Measurements from ENCODE around the gene LNX1.
A peak's percentile ranks its signal among the peaks of the same experiment; 100 is the strongest.

Gene LNX1

DNA sequence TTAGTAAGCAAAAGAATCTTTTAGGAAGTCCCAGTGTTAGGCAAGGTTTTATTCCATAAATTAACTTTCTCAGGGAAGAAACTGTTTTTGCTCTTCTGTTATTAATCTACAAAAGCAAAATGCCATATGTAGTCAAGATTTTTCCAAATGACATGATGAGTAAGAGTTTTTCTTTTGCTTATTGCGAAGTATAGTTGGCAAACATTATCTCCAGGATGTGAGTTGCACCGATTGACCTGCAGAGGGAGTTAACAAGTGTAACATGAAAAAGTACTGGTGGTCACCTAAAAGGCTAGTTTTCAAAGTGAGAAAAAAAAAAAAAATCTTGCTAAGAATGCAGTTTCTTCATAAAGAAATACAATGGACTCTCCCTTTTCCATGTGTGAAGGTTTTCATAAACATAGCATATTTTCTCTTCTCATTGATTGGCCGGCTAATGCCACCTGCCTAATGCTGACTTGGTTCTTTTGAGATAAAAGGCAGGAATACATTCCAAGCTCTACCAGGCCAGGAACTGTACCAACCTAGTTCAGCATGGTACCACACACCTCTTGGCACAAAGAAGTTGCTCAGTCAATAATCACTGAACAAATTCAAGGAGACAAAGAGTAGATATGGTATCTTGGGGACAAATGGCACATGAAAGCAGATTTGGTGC, 100.2 kb downstream of the LNX1 start:
- H3K9ac ChIP-seq (ENCODE audit: low read length) = no peak overlapping the region
- H3K4ac ChIP-seq (ENCODE audit: low read depth, low read length) = no peak overlapping the region
- H3K27ac ChIP-seq (ENCODE audit: low read depth, low read length) = no peak overlapping the region
- no peak overlapping the region for H4K8ac ChIP-seq (ENCODE audit: low read depth, low read length)
- no peak overlapping the region for H2BK5ac ChIP-seq (ENCODE audit: low read depth, low read length, poor library complexity)
- H4K12ac ChIP-seq (ENCODE audit: low read depth, low read length) = no peak overlapping the region
- H2BK120ac ChIP-seq (ENCODE audit: insufficient read depth, low read length, poor library complexity) = no peak overlapping the region
- WGBS (ENCODE audit: extremely low coverage, insufficient coverage, insufficient read length) = no CpG with 5 or more reads among the region's 3 CpGs
- no peak overlapping the region for H3K23ac ChIP-seq (ENCODE audit: low read length)
- no peaks in the 10 kb centered on the region for H3K79me1 ChIP-seq (ENCODE audit: low read length)
- DNase-seq = peak; percentile 37 to 82
- H3K27me3 ChIP-seq (ENCODE audit: insufficient read depth, low read length) = no peaks in the 10 kb centered on the region
- H2AK5ac ChIP-seq (ENCODE audit: low read length) = no peak overlapping the region
- no peaks in the 10 kb centered on the region for H3K79me2 ChIP-seq (ENCODE audit: control insufficient read depth, insufficient read depth, low read length, poor library complexity)
- peaks cover 0 to 3% of the 10 kb centered on the region in 2 experiments for H3K36me3 ChIP-seq (ENCODE audit: control insufficient read depth in 1 of 2, insufficient read depth in 2 of 2, low read length in 2 of 2)
- no peak overlapping the region for H2AFZ ChIP-seq (ENCODE audit: insufficient read depth, low read length, poor library complexity)
- no peak overlapping the region for H2BK12ac ChIP-seq (ENCODE audit: low read length)
- no peak overlapping the region for H4K91ac ChIP-seq (ENCODE audit: low read depth, low read length)
- H3K4me1 ChIP-seq (ENCODE audit: control insufficient read depth in 1 of 2, insufficient read depth in 2 of 2, low read length in 2 of 2) = no peaks in the 10 kb centered on the region
- H3K9me3 ChIP-seq (ENCODE audit: insufficient read depth, low read depth, low read length) = no peaks in the 10 kb centered on the region
- H3K4me3 ChIP-seq (ENCODE audit: low read depth, low read length) = no peak overlapping the region
- H3K14ac ChIP-seq (ENCODE audit: low read length) = no peak overlapping the region
- no peak overlapping the region for H3K4me2 ChIP-seq (ENCODE audit: low read length)
- no peak overlapping the region for H3K18ac ChIP-seq (ENCODE audit: low read length)

GRCh38 chr4:53490161-53490956, 100.9 kb downstream of the LNX1 start:
- Histone ChIP-seq H2BK12ac (ENCODE audit: low read length) (no peak overlapping the region), H2AK5ac (ENCODE audit: low read length) (no peak overlapping the region), H2BK120ac (ENCODE audit: insufficient read depth, low read length, poor library complexity) (no peak overlapping the region), H3K4me2 (ENCODE audit: low read length) (no peak overlapping the region), H3K79me2 (ENCODE audit: control insufficient read depth, insufficient read depth, low read length, poor library complexity) (no peaks in the 10 kb centered on the region), H3K27me3 (ENCODE audit: insufficient read depth, low read length) (no peaks in the 10 kb centered on the region), H3K18ac (ENCODE audit: low read length) (no peak overlapping the region), H3K9me3 (ENCODE audit: insufficient read depth, low read depth, low read length) (no peaks in the 10 kb centered on the region), H2BK5ac (ENCODE audit: low read depth, low read length, poor library complexity) (no peak overlapping the region), H3K79me1 (ENCODE audit: low read length) (no peaks in the 10 kb centered on the region), H3K14ac (ENCODE audit: low read length) (no peak overlapping the region), H3K4ac (ENCODE audit: low read depth, low read length) (no peak overlapping the region), H3K36me3 (ENCODE audit: control insufficient read depth in 1 of 2, insufficient read depth in 2 of 2, low read length in 2 of 2) (no peaks in the 10 kb centered on the region), H4K12ac (ENCODE audit: low read depth, low read length) (no peak overlapping the region), H3K27ac (ENCODE audit: low read depth, low read length) (no peak overlapping the region), H3K4me3 (ENCODE audit: low read depth, low read length) (no peak overlapping the region), H4K8ac (ENCODE audit: low read depth, low read length) (no peak overlapping the region), H2AFZ (ENCODE audit: insufficient read depth, low read length, poor library complexity) (no peak overlapping the region), H3K9ac (ENCODE audit: low read length) (no peak overlapping the region), H3K23ac (ENCODE audit: low read length) (no peak overlapping the region), H3K4me1 (ENCODE audit: control insufficient read depth in 1 of 2, insufficient read depth in 2 of 2, low read length in 2 of 2) (no peaks in the 10 kb centered on the region), H4K91ac (ENCODE audit: low read depth, low read length) (no peak overlapping the region)
- DNase-seq = no peak
- WGBS (ENCODE audit: extremely low coverage, insufficient coverage, insufficient read length) = no CpG with 5 or more reads among the region's 6 CpGs

DNA sequence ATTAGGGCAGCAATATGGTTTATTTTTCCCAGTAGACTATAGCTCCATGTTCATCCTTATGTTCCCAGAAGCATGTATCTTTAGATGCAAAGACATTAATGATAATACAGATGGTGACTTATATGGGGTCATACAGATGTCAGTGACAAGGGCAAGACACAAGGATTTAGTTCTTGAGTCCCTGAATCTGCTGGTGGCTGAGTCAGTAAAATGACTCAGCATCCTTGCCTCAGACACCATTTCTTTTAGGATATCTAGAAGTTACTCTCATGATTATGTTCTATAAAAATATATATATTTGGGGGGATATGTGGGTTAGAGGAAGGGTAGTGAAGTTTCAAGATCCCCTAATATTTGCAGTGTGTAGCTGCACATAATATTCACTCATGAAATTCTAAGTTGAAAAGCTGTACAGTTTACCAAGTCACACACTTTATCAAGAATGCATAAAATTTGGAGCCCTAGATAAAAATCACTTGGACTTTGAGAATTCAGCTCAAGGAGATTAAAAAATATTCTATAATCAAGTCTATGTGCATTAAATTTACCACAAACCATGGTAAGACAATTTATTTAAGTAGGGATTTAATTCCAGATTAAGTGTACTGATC, 101.9 kb downstream of the LNX1 start:
- H2AK5ac ChIP-seq (ENCODE audit: low read length) = no peak overlapping the region
- no peak overlapping the region for H4K8ac ChIP-seq (ENCODE audit: low read depth, low read length)

GRCh38 chr4:53487766-53488165, 103.5 kb downstream of the LNX1 start:
- no peak overlapping the region for H2BK120ac ChIP-seq (ENCODE audit: insufficient read depth, low read length, poor library complexity)
- no peaks in the 10 kb centered on the region for H3K4me1 ChIP-seq (ENCODE audit: control insufficient read depth in 1 of 2, insufficient read depth in 2 of 2, low read length in 2 of 2)
- H3K14ac ChIP-seq (ENCODE audit: low read length) = no peak overlapping the region

More for the DNA sequence above, 101.9 kb downstream of the LNX1 start:
- H4K12ac ChIP-seq (ENCODE audit: low read depth, low read length) = no peak overlapping the region
- H3K27me3 ChIP-seq (ENCODE audit: insufficient read depth, low read length) = no peaks in the 10 kb centered on the region
- no peak overlapping the region for H2AFZ ChIP-seq (ENCODE audit: insufficient read depth, low read length, poor library complexity)
- H3K9ac ChIP-seq (ENCODE audit: low read length) = no peak overlapping the region
- no peak overlapping the region for H3K4me2 ChIP-seq (ENCODE audit: low read length)
- H4K91ac ChIP-seq (ENCODE audit: low read depth, low read length) = no peak overlapping the region
- no peak overlapping the region for H2BK12ac ChIP-seq (ENCODE audit: low read length)
- H3K27ac ChIP-seq (ENCODE audit: low read depth, low read length) = no peak overlapping the region
- no peak overlapping the region for H3K18ac ChIP-seq (ENCODE audit: low read length)
- no peaks in the 10 kb centered on the region for H3K36me3 ChIP-seq (ENCODE audit: control insufficient read depth in 1 of 2, insufficient read depth in 2 of 2, low read length in 2 of 2)
- H3K23ac ChIP-seq (ENCODE audit: low read length) = no peak overlapping the region
- H3K4me3 ChIP-seq (ENCODE audit: low read depth, low read length) = no peak overlapping the region
- H3K9me3 ChIP-seq (ENCODE audit: insufficient read depth, low read depth, low read length) = no peaks in the 10 kb centered on the region
- H2BK120ac ChIP-seq (ENCODE audit: insufficient read depth, low read length, poor library complexity) = no peak overlapping the region
- H2BK5ac ChIP-seq (ENCODE audit: low read depth, low read length, poor library complexity) = no peak overlapping the region
- H3K4ac ChIP-seq (ENCODE audit: low read depth, low read length) = no peak overlapping the region
- peak in 1 of 2 donors; percentile 44 for DNase-seq
- H3K79me1 ChIP-seq (ENCODE audit: low read length) = no peaks in the 10 kb centered on the region
- H3K79me2 ChIP-seq (ENCODE audit: control insufficient read depth, insufficient read depth, low read length, poor library complexity) = no peaks in the 10 kb centered on the region
- H3K4me1 ChIP-seq (ENCODE audit: control insufficient read depth in 1 of 2, insufficient read depth in 2 of 2, low read length in 2 of 2) = no peaks in the 10 kb centered on the region
- no peak overlapping the region for H3K14ac ChIP-seq (ENCODE audit: low read length)

More at GRCh38 chr4:53487766-53488165, 103.5 kb downstream of the LNX1 start:
- Histone ChIP-seq H2AFZ (ENCODE audit: insufficient read depth, low read length, poor library complexity) (no peak overlapping the region), H3K9me3 (ENCODE audit: insufficient read depth, low read depth, low read length) (no peaks in the 10 kb centered on the region), H2BK5ac (ENCODE audit: low read depth, low read length, poor library complexity) (no peak overlapping the region), H3K4me2 (ENCODE audit: low read length) (no peak overlapping the region), H2AK5ac (ENCODE audit: low read length) (no peak overlapping the region), H3K79me1 (ENCODE audit: low read length) (no peaks in the 10 kb centered on the region), H4K12ac (ENCODE audit: low read depth, low read length) (no peak overlapping the region), H3K4ac (ENCODE audit: low read depth, low read length) (no peak overlapping the region), H3K36me3 (ENCODE audit: control insufficient read depth in 1 of 2, insufficient read depth in 2 of 2, low read length in 2 of 2) (no peaks in the 10 kb centered on the region), H3K23ac (ENCODE audit: low read length) (no peak overlapping the region), H3K27me3 (ENCODE audit: insufficient read depth, low read length) (no peaks in the 10 kb centered on the region), H4K91ac (ENCODE audit: low read depth, low read length) (no peak overlapping the region), H3K27ac (ENCODE audit: low read depth, low read length) (no peak overlapping the region), H4K8ac (ENCODE audit: low read depth, low read length) (no peak overlapping the region), H3K4me3 (ENCODE audit: low read depth, low read length) (no peak overlapping the region), H2BK12ac (ENCODE audit: low read length) (no peak overlapping the region), H3K9ac (ENCODE audit: low read length) (no peak overlapping the region), H3K18ac (ENCODE audit: low read length) (no peak overlapping the region), H3K79me2 (ENCODE audit: control insufficient read depth, insufficient read depth, low read length, poor library complexity) (no peaks in the 10 kb centered on the region)
- no peak for DNase-seq
